AG09319 (cell line): Measurements from ENCODE around the gene SEMA4C.

ENCODE experiments used
- DNase-seq: peaks from one replicate; pipeline ENCODE4 v3.0.0-alpha.2; 2010; ENCODE audit warnings: low read depth; ENCODE audit errors: extremely low read depth
- CTCF ChIP-seq: IDR thresholded peaks from 2 replicates; pipeline ENCODE4 v1.5.1; 2011; ENCODE audit warnings: low read depth, mild to moderate bottlenecking, inconsistent platforms, low read length, moderate library complexity

Gene SEMA4C

GRCh38 chr2:96888072-96889011, 18.5 kb upstream of the SEMA4C start:
- TF ChIP-seq CTCF = no peak
- no peak for DNase-seq

GRCh38 chr2:96887493-96888012, 17.7 kb upstream of the SEMA4C start:
- no peak for TF ChIP-seq CTCF
- DNase-seq = no peak

- TF ChIP-seq CTCF = no peak
- no peak for DNase-seq
Measured at GRCh38 chr2:96885432-96886347, 15.8 kb upstream of the SEMA4C start.

- no peak for DNase-seq
- TF ChIP-seq CTCF = no peak
Measured at GRCh38 chr2:96884299-96885094, 14.6 kb upstream of the SEMA4C start.

- no peak for TF ChIP-seq CTCF
- DNase-seq = no peak
Measured at GRCh38 chr2:96883306-96883705, 13.4 kb upstream of the SEMA4C start.

- TF ChIP-seq CTCF = no peak
- no peak for DNase-seq
Measured at GRCh38 chr2:96882906-96883305, 13.0 kb upstream of the SEMA4C start.
